Adipocyte (in vitro differentiated cells): ENCODE results near the gene ARHGAP8.
"Not testable (repeated sequence)": the region's sequence is repeated elsewhere in the genome, so short reads cannot be mapped to it uniquely, and the experiment has no call there.

ENCODE experiments used
- DNase-seq: peaks from one replicate; pipeline ENCODE4 v3.0.0-alpha.2; 2015; ENCODE audit warnings: low read depth
- H3K27me3 ChIP-seq: replicated peaks from 2 replicates; pipeline ENCODE4 v1.7.0; 2013; ENCODE audit warnings: mild to moderate bottlenecking, low read length, moderate library complexity; ENCODE audit not compliant: control insufficient read depth, insufficient read depth
- H3K36me3 ChIP-seq: 2 replicates; pipeline ENCODE4 v1.7.0; 2013; ENCODE audit warnings: low read length, mild to moderate bottlenecking, moderate library complexity; ENCODE audit not compliant: control insufficient read depth, insufficient read depth, severe bottlenecking
- H3K4me1 ChIP-seq: 2 replicates; pipeline ENCODE4 v1.7.0; 2013; ENCODE audit warnings: mild to moderate bottlenecking, low read length, moderate library complexity; ENCODE audit not compliant: control insufficient read depth, insufficient read depth
- H3K4me3 ChIP-seq: 2 replicates; pipeline ENCODE4 v1.7.0; 2013; ENCODE audit warnings: mild to moderate bottlenecking, low read length, moderate library complexity
- H3K9ac ChIP-seq: 2 replicates; pipeline ENCODE4 v1.7.0; 2013; ENCODE audit warnings: mild to moderate bottlenecking, low read length, moderate library complexity
- H3K9me3 ChIP-seq: 2 replicates; pipeline ENCODE4 v1.7.0; 2013; ENCODE audit warnings: mild to moderate bottlenecking, low read length, moderate library complexity; ENCODE audit not compliant: control insufficient read depth

Gene ARHGAP8

GRCh38 chr22:44734278-44734677, 18.1 kb upstream of the ARHGAP8 start:
- H3K27me3 ChIP-seq, result no peaks in the 10 kb centered on the region
- peaks cover 5% of the 10 kb centered on the region for H3K4me1 ChIP-seq
- no peak for DNase-seq
- H3K36me3 ChIP-seq, result peaks cover 6% of the 10 kb centered on the region
- no peak overlapping the region for H3K9ac ChIP-seq
- H3K9me3 ChIP-seq, result no peaks in the 10 kb centered on the region
- H3K4me3 ChIP-seq, result no peak overlapping the region

GRCh38 chr22:44734801-44735517, 17.4 kb upstream of the ARHGAP8 start:
- no peak overlapping the region for H3K4me3 ChIP-seq
- H3K9me3 ChIP-seq, result no peaks in the 10 kb centered on the region
- H3K4me1 ChIP-seq, result no peaks in the 10 kb centered on the region
- no peak overlapping the region for H3K9ac ChIP-seq
- no peaks in the 10 kb centered on the region for H3K27me3 ChIP-seq
- H3K36me3 ChIP-seq, result peaks cover 3% of the 10 kb centered on the region
- DNase-seq, result no peak

GRCh38 chr22:44735518-44736428, 16.6 kb upstream of the ARHGAP8 start:
- no peaks in the 10 kb centered on the region for H3K27me3 ChIP-seq
- DNase-seq, result peak; percentile 76

GRCh38 chr22:44736581-44737405, 15.6 kb upstream of the ARHGAP8 start:
- no peak for DNase-seq
- H3K9me3 ChIP-seq, result no peaks in the 10 kb centered on the region

More at GRCh38 chr22:44735518-44736428, 16.6 kb upstream of the ARHGAP8 start:
- Histone ChIP-seq H3K4me1 (no peaks in the 10 kb centered on the region), H3K9me3 (no peaks in the 10 kb centered on the region), H3K36me3 (peaks cover 3% of the 10 kb centered on the region), H3K4me3 (no peak overlapping the region), H3K9ac (no peak overlapping the region)

GRCh38 chr22:44737406-44738346, 14.7 kb upstream of the ARHGAP8 start:
- Histone ChIP-seq H3K4me1 (no peaks in the 10 kb centered on the region), H3K27me3 (peaks cover 4% of the 10 kb centered on the region), H3K36me3 (no peaks in the 10 kb centered on the region), H3K9ac (no peak overlapping the region), H3K4me3 (no peak overlapping the region), H3K9me3 (no peaks in the 10 kb centered on the region)
- no peak for DNase-seq

More at GRCh38 chr22:44736581-44737405, 15.6 kb upstream of the ARHGAP8 start:
- Histone ChIP-seq H3K4me3 (no peak overlapping the region), H3K9ac (no peak overlapping the region), H3K27me3 (no peaks in the 10 kb centered on the region), H3K4me1 (no peaks in the 10 kb centered on the region), H3K36me3 (peaks cover 3% of the 10 kb centered on the region)

GRCh38 chr22:44738347-44738715, 14.0 kb upstream of the ARHGAP8 start:
- Histone ChIP-seq H3K4me3 (no peak overlapping the region), H3K36me3 (no peaks in the 10 kb centered on the region), H3K9ac (no peak overlapping the region), H3K4me1 (no peaks in the 10 kb centered on the region), H3K27me3 (peaks cover 9% of the 10 kb centered on the region), H3K9me3 (no peaks in the 10 kb centered on the region)
- DNase-seq, result no peak

- DNase-seq, result no peak
- peaks cover 9% of the 10 kb centered on the region for H3K27me3 ChIP-seq
- no peak overlapping the region for H3K4me3 ChIP-seq
- H3K9ac ChIP-seq, result no peak overlapping the region
- H3K4me1 ChIP-seq, result no peaks in the 10 kb centered on the region
- no peaks in the 10 kb centered on the region for H3K9me3 ChIP-seq
- H3K36me3 ChIP-seq, result no peaks in the 10 kb centered on the region
These were observed 13.4 kb upstream of the ARHGAP8 start for GRCh38 chr22:44739024-44739423.

GRCh38 chr22:44739666-44740065, 12.7 kb upstream of the ARHGAP8 start:
- not testable (repeated sequence) for H3K27me3 ChIP-seq, H3K4me1 ChIP-seq, H3K36me3 ChIP-seq, DNase-seq, H3K9ac ChIP-seq, H3K4me3 ChIP-seq, H3K9me3 ChIP-seq

GRCh38 chr22:44740307-44740706, 12.1 kb upstream of the ARHGAP8 start:
- Histone ChIP-seq H3K36me3 (no peaks in the 10 kb centered on the region), H3K27me3 (peaks cover 15% of the 10 kb centered on the region), H3K9me3 (no peaks in the 10 kb centered on the region), H3K9ac (no peak overlapping the region), H3K4me1 (no peaks in the 10 kb centered on the region), H3K4me3 (no peak overlapping the region)
- DNase-seq, result no peak

GRCh38 chr22:44741929-44742328, 10.4 kb upstream of the ARHGAP8 start:
- no peak overlapping the region for H3K4me3 ChIP-seq
- peaks cover 30% of the 10 kb centered on the region for H3K27me3 ChIP-seq
- no peak for DNase-seq
- no peaks in the 10 kb centered on the region for H3K9me3 ChIP-seq
- no peaks in the 10 kb centered on the region for H3K36me3 ChIP-seq
- no peak overlapping the region for H3K9ac ChIP-seq
- no peaks in the 10 kb centered on the region for H3K4me1 ChIP-seq
